ENCODE data around the gene ANKRD63. TPM values are rescaled to one million over a fixed set of nuclear protein-coding genes. Genes with fewer than 3 reads are reported as not detected.

The ANKRD63 gene
- total RNA-seq, 4 donors from 2014 or later: not detected

GRCh38 chr15:40267670-40268069, 15.2 kb downstream of the ANKRD63 start:
- H3K36me3 ChIP-seq: no peaks in the 10 kb centered on the region
- no peak for DNase-seq
- TF ChIP-seq POLR2AphosphoS5 (IDR thresholded peaks at IDR 0.05) (no peak), CTCF (IDR thresholded peaks at IDR 0.05) (no peak), POLR2A (IDR thresholded peaks at IDR 0.05) (no peak), EP300 (IDR thresholded peaks at IDR 0.05; ENCODE audit: low read depth) (no peak)
- intact Hi-C loops (cut with DNase I; ENCODE audit: low total_unique reads): no loop called here
- no peaks in the 10 kb centered on the region for H3K9me3 ChIP-seq
- no peak overlapping the region for H3K4me3 ChIP-seq
- peaks cover 0 to 21% (median 14%) of the 10 kb centered on the region in 4 donors for H3K4me1 ChIP-seq
- in situ Hi-C loops (cut with MboI; ENCODE audit: low pct_ligation_motif_present in 1 of 4, low pct_unique_long_range_greater_than_20kb in 1 of 4, low sequenced_read_pairs in 3 of 4): loop anchor here in 1 of 4 donors (25.0 kb wide), 1 partner anchor 230 kb away; the partner anchor contains the start of gene SRP14
- H3K27ac ChIP-seq: no peak overlapping the region
- 72% methylated on average over 4 of the region's 4 CpGs; no CpG with 5 or more reads in 1 of the 2 donors for WGBS, 2 donors (ENCODE audit: low coverage in 1 of 2)
- no peaks in the 10 kb centered on the region for H3K27me3 ChIP-seq

- Histone ChIP-seq H3K4me3 (no peak overlapping the region), H3K27ac (peak overlapping the region in 2 of 4 donors; percentile 27 to 56), H3K9me3 (no peaks in the 10 kb centered on the region), H3K4me1 (peaks cover 0 to 21% (median 14%) of the 10 kb centered on the region in 4 donors), H3K27me3 (no peaks in the 10 kb centered on the region), H3K36me3 (no peaks in the 10 kb centered on the region)
- in situ Hi-C loops (cut with MboI; ENCODE audit: low pct_ligation_motif_present in 1 of 4, low pct_unique_long_range_greater_than_20kb in 1 of 4, low sequenced_read_pairs in 3 of 4) (loop anchor here in 1 of 4 donors (25.0 kb wide), 1 partner anchor 230 kb away; the partner anchor contains the start of gene SRP14), intact Hi-C loops (cut with DNase I; ENCODE audit: low total_unique reads) (no loop called here)
- 66% methylated on average over 7 of the region's 7 CpGs; no CpG with 5 or more reads in 1 of the 2 donors for WGBS, 2 donors (ENCODE audit: low coverage in 1 of 2)
- DNase-seq: peak; percentile 45
- TF ChIP-seq POLR2AphosphoS5 (IDR thresholded peaks at IDR 0.05) (peak in 1 of 3 donors; percentile 19), CTCF (IDR thresholded peaks at IDR 0.05) (no peak), POLR2A (IDR thresholded peaks at IDR 0.05) (no peak), EP300 (IDR thresholded peaks at IDR 0.05; ENCODE audit: low read depth) (no peak)
Observed at GRCh38 chr15:40266828-40267304, 16.0 kb downstream of the ANKRD63 start.

- Histone ChIP-seq H3K4me1 (peaks cover 0 to 21% (median 14%) of the 10 kb centered on the region in 4 donors), H3K9me3 (no peaks in the 10 kb centered on the region), H3K27me3 (no peaks in the 10 kb centered on the region), H3K36me3 (no peaks in the 10 kb centered on the region), H3K4me3 (no peak overlapping the region), H3K27ac (peak overlapping the region in 1 of 4 donors; percentile 50)
- in situ Hi-C loops (cut with MboI; ENCODE audit: low pct_ligation_motif_present in 1 of 4, low pct_unique_long_range_greater_than_20kb in 1 of 4, low sequenced_read_pairs in 3 of 4): loop anchor here in 1 of 4 donors (25.0 kb wide), 1 partner anchor 229 kb away; the partner anchor contains the start of gene SRP14
- TF ChIP-seq POLR2AphosphoS5 (IDR thresholded peaks at IDR 0.05) (no peak), POLR2A (IDR thresholded peaks at IDR 0.05) (no peak), CTCF (IDR thresholded peaks at IDR 0.05) (no peak), EP300 (IDR thresholded peaks at IDR 0.05; ENCODE audit: low read depth) (no peak)
- no peak for DNase-seq
- 84% methylated on average over 13 of the region's 20 CpGs; no CpG with 5 or more reads in 1 of the 2 donors for WGBS, 2 donors (ENCODE audit: low coverage in 1 of 2)
- intact Hi-C loops (cut with DNase I; ENCODE audit: low total_unique reads): no loop called here
Observed at GRCh38 chr15:40265875-40266274, 17.0 kb downstream of the ANKRD63 start.

- Histone ChIP-seq H3K4me3 (no peak overlapping the region), H3K9me3 (no peaks in the 10 kb centered on the region), H3K4me1 (peaks cover 0 to 21% (median 14%) of the 10 kb centered on the region in 4 donors), H3K36me3 (no peaks in the 10 kb centered on the region), H3K27me3 (no peaks in the 10 kb centered on the region), H3K27ac (no peak overlapping the region)
- TF ChIP-seq POLR2AphosphoS5 (IDR thresholded peaks at IDR 0.05) (no peak), POLR2A (IDR thresholded peaks at IDR 0.05) (no peak), CTCF (IDR thresholded peaks at IDR 0.05) (no peak), EP300 (IDR thresholded peaks at IDR 0.05; ENCODE audit: low read depth) (no peak)
- no peak for DNase-seq
- intact Hi-C loops (cut with DNase I; ENCODE audit: low total_unique reads) (no loop called here), in situ Hi-C loops (cut with MboI; ENCODE audit: low pct_ligation_motif_present in 1 of 4, low pct_unique_long_range_greater_than_20kb in 1 of 4, low sequenced_read_pairs in 3 of 4) (loop anchor here in 1 of 4 donors (25.0 kb wide), 1 partner anchor 228 kb away; the partner anchor contains the start of gene SRP14)
- WGBS, 2 donors (ENCODE audit: low coverage in 1 of 2): 80% methylated on average over 1 to 9 of the region's 10 CpGs
Observed at GRCh38 chr15:40265355-40265754, 17.5 kb downstream of the ANKRD63 start.
